Endothelial cell of umbilical vein (primary cell): Measurements from ENCODE around the gene OGT. TPM values are rescaled to one million over a fixed set of nuclear protein-coding genes. Genes with fewer than 3 reads are reported as not detected.

Experiments
- BruUV-seq: library from RNA; stranded (reverse); fragments of 400-500 nt; replicated peaks from 2 replicates; lab custom pipeline; 2021; lab: Mats Ljungman, UMichigan
- CTCF ChIA-PET: fragments of 300-600, 350-600 bp; sonication (Branson Sonifier 250); formaldehyde crosslinking; loops from one replicate; lab custom pipeline; 2021; ENCODE audit warnings: antibody characterized with exemption, inconsistent platforms; lab: Charles Lee
- POLR2A ChIA-PET: fragments of 300-600, 350-600 bp; sonication (Branson Sonifier 250); formaldehyde crosslinking; loops from one replicate; lab custom pipeline; 2021; ENCODE audit warnings: antibody characterized with exemption, inconsistent platforms; lab: Charles Lee
- DNase-seq: peaks from one replicate; pipeline ENCODE4 v3.0.0-alpha.2; 2011; ENCODE audit warnings: low read depth, low spot score
- FAIRE-seq: peaks from 2 replicates; lab custom pipeline; 2011; peaks lifted over from hg19 to GRCh38; lab: Jason Lieb, UNC
- H2AFZ ChIP-seq: 2 replicates; pipeline ENCODE4 v1.6.0; 2012; ENCODE audit warnings: low read depth, low read length, control low read depth, inconsistent platforms
- H3K27ac ChIP-seq: 2 replicates; pipeline ENCODE4 v1.5.1; 2011; ENCODE audit warnings: low read depth, mild to moderate bottlenecking, control low read depth, low read length, moderate library complexity; ENCODE audit not compliant: insufficient read depth
- H3K27me3 ChIP-seq, 2 experiments: 2 replicates each; pipeline versions ENCODE4 v1.6.0 to v1.6.1; 2011; ENCODE audit warnings: low read length in 2 of 2, mixed read lengths in 1 of 2; ENCODE audit not compliant: control insufficient read depth in 2 of 2, insufficient read depth in 2 of 2
- H3K36me3 ChIP-seq, 2 experiments: 2 replicates in 1 of 2; 3 replicates in 1 of 2; pipeline ENCODE4 v1.5.1; 2011; ENCODE audit warnings: low read length in 2 of 2, mild to moderate bottlenecking in 1 of 2, moderate library complexity in 1 of 2; ENCODE audit not compliant: control insufficient read depth in 2 of 2, insufficient read depth in 2 of 2; ENCODE audit errors: extremely low read depth in 1 of 2
- H3K4me1 ChIP-seq: 3 replicates; pipeline ENCODE4 v1.5.1; 2011; ENCODE audit warnings: mild to moderate bottlenecking, low read length; ENCODE audit not compliant: control insufficient read depth, insufficient read depth; ENCODE audit errors: extremely low read depth
- H3K4me2 ChIP-seq: 2 replicates; pipeline ENCODE4 v1.6.1; 2011; ENCODE audit warnings: low read length, control low read depth, mixed read lengths; ENCODE audit not compliant: insufficient read depth
- H3K4me3 ChIP-seq, 3 experiments: fragments of 200-600 bp in 1 of 3; sonication (generic), shearing (Covaris generic) in 1 of 3; replicated peaks in 1 of 3; 2 replicates each; pipeline ENCODE4 v1.5.1; 2011 to 2016; ENCODE audit warnings: control low read depth in 3 of 3, low read length in 3 of 3, mild to moderate bottlenecking in 2 of 3, inconsistent platforms in 1 of 3, low read depth in 1 of 3, moderate library complexity in 1 of 3; ENCODE audit not compliant: insufficient read depth in 1 of 3
- H3K79me2 ChIP-seq: 2 replicates; pipeline ENCODE4 v1.6.0; 2012; ENCODE audit warnings: low read length, inconsistent platforms; ENCODE audit not compliant: control insufficient read depth, insufficient read depth
- H3K9ac ChIP-seq: replicated peaks from 2 replicates; pipeline ENCODE3; 2011; ENCODE audit warnings: low read length, control low read depth; ENCODE audit not compliant: insufficient read depth; ENCODE audit errors: extremely low read depth
- H3K9me1 ChIP-seq: replicated peaks from 3 replicates; pipeline ENCODE4 v1.6.0; 2011; ENCODE audit warnings: mild to moderate bottlenecking, low read length; ENCODE audit not compliant: control insufficient read depth, insufficient read depth; ENCODE audit errors: extremely low read depth
- H3K9me3 ChIP-seq: replicated peaks from 2 replicates; pipeline ENCODE4 v1.5.1; 2012; ENCODE audit warnings: low read length, inconsistent platforms; ENCODE audit not compliant: control insufficient read depth, insufficient read depth
- H4K20me1 ChIP-seq: replicated peaks from 2 replicates; pipeline ENCODE3; 2011; ENCODE audit warnings: mild to moderate bottlenecking, low read length; ENCODE audit not compliant: control insufficient read depth, insufficient read depth; ENCODE audit errors: extremely low read depth
- CTCF ChIP-seq, 2 donors: IDR thresholded peaks; 1 replicate in 1 of 2; 2 replicates in 1 of 2; pipeline ENCODE4 v1.5.1; 2011; ENCODE audit warnings: low read length in 2 of 2, mild to moderate bottlenecking in 2 of 2, moderate library complexity in 2 of 2, control low read depth in 1 of 2, inconsistent platforms in 1 of 2, low read depth in 1 of 2; ENCODE audit not compliant: insufficient read depth in 1 of 2; ENCODE audit errors: extremely low read depth in 1 of 2
- EZH2 ChIP-seq: IDR thresholded peaks from 2 replicates; pipeline ENCODE4 v1.6.1; 2012; ENCODE audit warnings: borderline replicate concordance, low read depth, mild to moderate bottlenecking, moderate library complexity, low read length, inconsistent platforms; ENCODE audit not compliant: severe bottlenecking
- FOS ChIP-seq: IDR thresholded peaks from 2 replicates; pipeline ENCODE4 v1.6.1; 2011; ENCODE audit warnings: mild to moderate bottlenecking, low read length, moderate library complexity, borderline replicate concordance; ENCODE audit not compliant: insufficient read depth
- GATA2 ChIP-seq: IDR thresholded peaks from 2 replicates; pipeline ENCODE4 v1.7.0; 2011; ENCODE audit warnings: low read depth, mild to moderate bottlenecking, moderate library complexity, mixed read lengths, low read length; ENCODE audit not compliant: insufficient read length, insufficient read depth
- JUN ChIP-seq: IDR thresholded peaks from 2 replicates; pipeline ENCODE4 v1.6.1; 2011; ENCODE audit warnings: borderline replicate concordance, low read depth; ENCODE audit not compliant: insufficient read length, insufficient read depth
- MYC ChIP-seq: IDR thresholded peaks from one replicate; pipeline ENCODE4 v1.6.1; 2011; ENCODE audit warnings: mild to moderate bottlenecking, low read depth, low read length
- POLR2A ChIP-seq: IDR thresholded peaks from 2 replicates; pipeline ENCODE4 v1.6.1; 2012; ENCODE audit warnings: low read depth, mild to moderate bottlenecking, control low read depth, low read length
- POLR2AphosphoS5 ChIP-seq: IDR thresholded peaks from 2 replicates; pipeline ENCODE4 v1.6.1; 2012; ENCODE audit warnings: low read depth, mild to moderate bottlenecking, control low read depth, low read length, moderate library complexity; ENCODE audit not compliant: insufficient read depth
- dilution Hi-C: fragments of 300-500 bp; cut with MboI; formaldehyde crosslinking; loops from one replicate; pipeline ENCODE4 v1.15.0; 2019; ENCODE audit warnings: low sequenced_read_pairs; ENCODE audit not compliant: extremely low pct_ligation_motif_present
- intact Hi-C: fragments of 100-400 bp; cut with micrococcal nuclease; formaldehyde crosslinking; loops from one replicate; pipeline ENCODE4 v1.10.0; 2022
- polyA plus RNA-seq, 4 experiments: library from polyadenylated mRNA; depleted of rRNA in 3 of 4; stranded (reverse) in 3 of 4; unstranded in 1 of 4; fragments of >200 nt; gene quantifications; 2 replicates each; pipeline versions ENCODE4 v1.2.1 to v1.2.3, GENCODE V29; 2011 to 2012; ENCODE audit warnings: missing spikeins in 1 of 4
- total RNA-seq: library from RNA; stranded (reverse); gene quantifications from 2 replicates; pipeline ENCODE4 v1.2.3, GENCODE V29; 2021
- TF ChIP-seq, protein P1 (sequence below): IDR thresholded peaks from 2 replicates; pipeline ENCODE4 v1.6.1; 2011; ENCODE audit not compliant: insufficient read depth, insufficient read length

Gene OGT
- total and polyA plus RNA-seq, 2 donors (not counting 3 experiments of a cell fraction or from before 2014, with no cell fraction given) = 129 to 141 TPM

DNA sequence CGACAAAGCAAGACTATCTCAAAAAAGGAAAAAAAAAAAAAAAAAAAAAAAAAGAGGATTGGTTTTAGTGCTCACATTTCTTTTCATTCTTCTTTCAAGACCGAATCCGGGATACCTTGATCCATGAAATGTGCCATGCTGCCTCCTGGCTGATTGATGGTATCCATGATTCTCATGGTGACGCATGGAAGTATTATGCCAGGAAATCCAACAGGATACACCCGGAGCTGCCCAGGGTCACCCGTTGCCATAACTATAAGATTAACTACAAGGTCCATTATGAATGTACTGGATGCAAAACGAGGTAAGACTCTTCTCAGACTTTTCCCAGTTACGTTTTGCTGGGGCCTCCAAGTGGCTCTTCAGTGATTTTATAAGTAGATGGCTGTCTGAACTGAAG lies 79.4 kb downstream of the OGT start:
- Histone ChIP-seq H3K9me1 (no peaks in the 10 kb centered on the region), H3K9me3 (no peaks in the 10 kb centered on the region), H3K4me2 (peak overlapping the region; percentile 25), H2AFZ (no peak overlapping the region), H3K27me3 (no peaks in the 10 kb centered on the region), H3K9ac (peak overlapping the region; percentile 5), H3K79me2 (no peaks in the 10 kb centered on the region), H3K27ac (peak overlapping the region; percentile 78), H4K20me1 (no peaks in the 10 kb centered on the region), H3K4me3 (no peak overlapping the region), H3K4me1 (peaks cover 10% of the 10 kb centered on the region), H3K36me3 (peaks cover 0 to 17% of the 10 kb centered on the region in 2 experiments)
- intact Hi-C loops (loop anchor here (5.0 kb wide), 2 partner anchors 40 to 80 kb away; partner anchors contain the start of gene OGT), dilution Hi-C loops (no loop called here)
- POLR2A ChIA-PET = no interaction called here
- peak; percentile 94 for FAIRE-seq
- no TSS peak for BruUV-seq
- DNase-seq = peak; percentile 85
- CTCF ChIA-PET = interaction anchor here (1.3 kb wide), 1 partner anchor 10 kb away, joined by 3 read pairs; no protein-coding TSS in a partner anchor
- TF ChIP-seq GATA2 (peak; percentile 21), JUN (peak; percentile 73), CTCF (IDR thresholded peaks at IDR 0.05; ENCODE audit: extremely low read depth in 1 of 2, insufficient read depth in 1 of 2, low read depth in 1 of 2, low read length in 2 of 2) (no peak)

DNA sequence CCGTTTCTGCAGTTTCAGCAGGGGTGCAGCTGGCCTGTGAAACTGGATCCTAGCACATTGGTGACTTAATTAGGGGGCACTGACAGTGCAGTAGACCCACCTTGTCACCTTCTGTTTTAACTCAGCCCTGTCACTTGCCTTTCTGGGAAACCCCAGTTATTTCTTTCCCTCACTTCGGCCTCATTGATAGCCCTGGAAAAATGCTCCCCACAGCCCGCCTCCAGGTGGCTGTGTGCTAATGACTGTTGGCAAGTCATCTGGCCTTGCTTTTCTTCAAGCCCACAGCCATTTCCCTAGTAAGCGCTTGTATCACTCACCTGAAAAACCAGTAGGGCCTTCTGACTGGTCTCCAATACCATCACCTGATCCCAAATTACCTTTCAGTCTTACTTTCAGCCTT lies 82.2 kb downstream of the OGT start:
- Histone ChIP-seq H3K4me3 (no peak overlapping the region), H3K27me3 (no peaks in the 10 kb centered on the region), H3K4me2 (no peak overlapping the region), H3K4me1 (peaks cover 7% of the 10 kb centered on the region), H3K79me2 (no peaks in the 10 kb centered on the region), H3K9ac (no peak overlapping the region), H3K36me3 (peaks cover 0 to 12% of the 10 kb centered on the region in 2 experiments), H2AFZ (no peak overlapping the region), H3K9me1 (no peaks in the 10 kb centered on the region), H4K20me1 (no peaks in the 10 kb centered on the region), H3K9me3 (no peaks in the 10 kb centered on the region), H3K27ac (no peak overlapping the region)
- TF ChIP-seq FOS = no peak
- TF ChIP-seq CTCF (IDR thresholded peaks at IDR 0.05; ENCODE audit: extremely low read depth in 1 of 2, insufficient read depth in 1 of 2, low read depth in 1 of 2, low read length in 2 of 2) = no peak
- no peak for TF ChIP-seq JUN
- no peak for TF ChIP-seq GATA2
- no peak for TF ChIP-seq POLR2A
- no peak for TF ChIP-seq EZH2
- no peak for TF ChIP-seq POLR2AphosphoS5
- TF ChIP-seq, protein P1, sequence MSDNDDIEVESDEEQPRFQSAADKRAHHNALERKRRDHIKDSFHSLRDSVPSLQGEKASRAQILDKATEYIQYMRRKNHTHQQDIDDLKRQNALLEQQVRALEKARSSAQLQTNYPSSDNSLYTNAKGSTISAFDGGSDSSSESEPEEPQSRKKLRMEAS = no peak
- TF ChIP-seq MYC = no peak
- CTCF ChIA-PET = no interaction called here
- dilution Hi-C loops (no loop called here), intact Hi-C loops (no loop called here)
- FAIRE-seq = no peak
- POLR2A ChIA-PET = no interaction called here
- no peak for DNase-seq
- no TSS peak for BruUV-seq
